HG03064 (cell line): ENCODE results near the gene COX5B.

Experiments used
- ATAC-seq: cut with Tn5 transposase; IDR thresholded peaks from one replicate; pipeline ENCODE4 v1.9.1; 2021; ENCODE audit warnings: low read depth; ENCODE audit not compliant: unreplicated experiment

The COX5B gene

DNA sequence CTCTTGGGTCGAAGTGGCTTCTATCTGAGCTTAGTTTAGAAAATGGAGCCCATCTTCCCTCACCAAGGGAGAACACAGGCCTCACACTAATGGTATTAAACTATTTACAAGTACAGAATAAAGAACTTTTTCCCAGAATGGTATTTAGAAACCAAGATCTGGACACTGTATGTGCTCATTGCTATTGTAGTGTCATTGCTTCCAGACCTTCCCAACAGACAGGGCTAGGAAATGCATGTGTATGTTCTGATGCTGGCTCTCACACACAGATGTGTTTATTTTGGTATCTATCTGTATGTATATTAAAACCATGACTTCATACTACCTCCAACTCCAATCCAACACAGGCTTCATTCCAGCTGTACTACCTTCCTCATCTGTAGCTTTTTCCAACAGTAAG lies 8.0 kb downstream of the COX5B start:
- no peak for ATAC-seq

DNA sequence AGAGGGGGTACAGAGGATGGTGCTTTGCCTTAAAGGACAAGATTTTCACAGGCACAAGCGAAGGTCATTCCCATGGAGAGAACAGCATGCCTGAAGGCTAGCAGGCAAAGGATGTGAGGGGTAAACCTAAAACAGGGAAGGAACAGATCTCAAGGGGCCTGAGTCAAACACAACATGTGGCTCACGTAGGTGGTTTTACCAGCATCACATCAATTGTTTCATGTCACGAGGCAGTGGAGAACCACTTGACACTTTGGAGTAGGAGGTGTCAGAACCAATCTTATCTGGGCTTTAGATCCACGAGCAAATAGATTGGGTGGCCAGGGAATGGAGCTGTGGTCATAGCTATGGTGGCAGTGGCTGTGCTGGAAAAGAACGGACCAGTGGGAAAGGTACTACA lies 8.4 kb downstream of the COX5B start:
- ATAC-seq: no peak

DNA sequence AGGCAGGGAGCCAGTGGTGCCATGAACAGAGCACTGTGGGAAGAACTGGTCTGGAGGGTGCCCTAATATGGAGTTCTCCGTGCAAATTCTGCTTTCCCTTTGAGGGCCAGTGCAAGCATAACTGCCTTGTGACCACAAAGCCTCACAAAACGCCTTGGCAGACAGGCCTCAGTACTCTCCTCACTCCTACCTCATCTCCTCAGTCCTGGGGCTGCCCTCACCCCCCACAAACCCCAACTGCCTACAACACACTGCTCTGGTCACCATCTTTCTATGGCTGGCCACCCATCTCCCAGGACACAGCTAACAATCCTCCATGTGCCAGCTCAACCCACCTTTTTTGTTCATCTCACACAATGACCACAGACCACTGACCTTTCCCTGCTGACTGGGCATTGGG lies 8.9 kb downstream of the COX5B start:
- ATAC-seq: no peak

DNA sequence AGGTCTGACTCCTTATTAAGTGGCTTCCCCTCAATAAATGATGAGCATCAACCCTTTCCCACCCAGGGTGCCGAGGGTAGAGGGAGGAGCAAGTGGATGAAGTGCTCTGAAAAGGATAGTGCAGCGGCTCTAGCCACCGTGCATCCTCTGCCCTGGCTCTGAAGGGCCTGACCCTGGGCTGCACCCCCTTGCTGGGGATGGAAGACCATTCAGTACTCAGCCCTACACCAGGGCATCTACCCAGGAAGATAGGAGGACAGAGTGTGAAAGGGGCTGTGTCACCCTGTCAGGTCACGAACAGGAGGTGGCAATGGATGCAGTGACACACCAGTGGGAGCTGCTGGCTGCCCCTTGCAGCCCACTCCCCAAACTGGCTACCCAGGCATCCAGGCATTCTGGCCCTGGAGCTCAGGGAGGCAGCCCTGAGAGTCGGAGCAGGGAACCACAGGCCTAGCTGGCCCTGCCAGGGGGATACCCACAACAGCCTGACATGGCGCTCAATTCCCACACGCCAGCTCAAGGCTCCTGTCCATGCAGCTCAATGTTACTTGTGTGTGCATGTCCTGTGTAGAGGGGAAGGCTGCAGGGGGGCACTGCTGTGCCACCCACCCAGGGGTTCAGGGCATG lies 10.4 kb downstream of the COX5B start:
- no peak for ATAC-seq

DNA sequence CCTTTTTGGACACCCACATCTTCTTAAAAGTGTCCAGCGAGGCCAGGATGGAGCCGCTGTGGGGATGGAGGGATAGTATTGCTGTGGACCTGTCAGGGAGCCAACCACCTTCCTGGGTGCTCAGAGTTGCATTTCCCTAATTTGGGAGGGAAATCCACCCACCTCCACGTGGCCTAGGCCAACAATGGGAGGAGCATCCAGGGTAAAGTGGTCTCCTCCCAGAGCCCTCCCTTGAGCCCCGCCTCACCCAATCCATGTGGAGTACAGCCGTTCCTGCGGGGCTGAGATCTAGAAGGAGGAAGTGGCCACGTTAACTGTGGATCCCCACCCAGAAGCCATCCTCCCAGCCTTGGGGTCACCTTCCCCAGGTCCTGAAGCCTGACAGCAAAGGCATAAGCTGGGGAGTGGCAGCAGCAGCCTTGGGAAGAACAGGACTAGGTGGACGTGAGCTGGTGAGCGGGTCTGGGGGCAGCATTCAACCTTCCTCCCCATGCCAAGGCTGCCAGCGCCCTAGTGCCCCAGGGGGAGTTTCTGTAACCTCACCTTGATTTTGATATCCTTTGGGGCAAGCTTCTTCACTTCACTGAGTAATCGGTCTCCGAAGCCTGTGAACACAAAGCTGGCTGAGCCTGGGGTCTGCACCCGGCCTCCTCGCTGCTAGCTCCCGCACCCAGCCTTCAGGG lies 11.2 kb downstream of the COX5B start:
- no peak for ATAC-seq

DNA sequence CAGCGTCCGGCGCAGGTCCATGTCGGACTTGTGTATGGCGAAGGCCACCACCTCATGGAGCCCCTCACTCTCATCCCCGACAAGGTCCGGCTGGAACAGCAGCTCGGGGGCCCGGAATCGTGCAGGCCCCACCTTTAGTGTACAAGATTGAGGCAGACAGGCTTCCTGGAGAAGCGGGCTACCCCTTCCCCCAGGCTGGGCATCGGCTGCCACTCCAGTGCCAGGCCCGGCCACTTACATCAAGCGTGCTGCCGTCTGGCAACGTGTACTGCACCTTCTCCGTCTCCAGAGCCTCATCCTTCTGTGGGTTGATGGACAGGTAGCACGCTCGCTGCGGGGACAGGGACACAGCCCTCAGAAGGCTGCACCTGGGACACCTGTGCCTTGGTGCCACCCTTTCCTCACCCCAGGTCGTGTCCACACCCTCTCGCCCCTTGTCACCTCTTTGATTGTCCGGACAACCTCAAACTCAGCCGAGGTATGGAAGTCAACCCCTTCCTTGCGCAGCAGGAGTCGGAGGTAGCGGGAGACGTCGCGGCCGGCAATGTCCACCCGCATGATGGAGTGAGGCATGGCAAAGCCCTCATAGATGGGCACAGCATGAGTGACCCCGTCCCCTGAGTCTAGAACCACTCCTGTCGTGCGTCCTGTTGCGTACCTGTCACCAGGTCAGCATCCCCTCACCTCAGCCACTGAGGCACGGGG lies 12.3 kb downstream of the COX5B start:
- no peak for ATAC-seq

- ATAC-seq: no peak
These were observed 12.9 kb downstream of the COX5B start for GRCh38 chr2:97658691-97659157.

- ATAC-seq: no peak
These were observed 13.6 kb downstream of the COX5B start for GRCh38 chr2:97659256-97660043.

DNA sequence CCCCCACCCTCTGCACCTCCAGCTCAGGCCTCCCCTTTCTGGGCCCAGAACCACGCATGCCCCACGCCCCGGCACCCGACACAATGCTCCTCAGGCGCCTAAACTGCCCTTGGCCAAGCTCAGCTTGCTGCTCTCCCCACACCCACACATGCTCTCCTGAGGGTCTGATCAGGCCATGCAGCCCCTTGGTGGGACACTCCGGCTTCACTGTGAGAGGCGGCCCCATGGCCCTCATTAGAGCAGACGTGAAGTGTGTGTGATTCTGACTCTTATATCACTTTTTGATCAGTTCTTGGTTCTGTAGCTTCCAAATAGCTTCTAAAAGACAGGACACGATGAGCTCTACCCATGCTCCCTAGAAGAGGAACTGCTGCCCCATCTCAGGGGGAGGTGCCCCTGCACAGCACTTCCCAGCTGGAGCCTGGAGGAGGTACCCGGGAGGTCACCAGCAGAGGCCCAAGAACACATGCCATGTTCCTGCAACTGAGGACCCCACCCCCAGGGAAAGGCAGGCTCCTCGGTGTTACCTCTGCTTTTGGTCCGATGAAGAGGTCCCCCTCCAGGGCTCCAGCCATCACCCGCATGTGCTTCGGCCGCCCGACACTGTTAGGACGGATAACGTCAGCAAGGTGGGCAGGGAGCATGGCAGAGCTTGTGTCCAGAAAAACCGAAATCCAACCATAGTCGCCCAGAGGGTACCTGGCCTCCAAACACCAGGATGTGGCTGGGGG lies 14.3 kb downstream of the COX5B start:
- ATAC-seq: no peak

DNA sequence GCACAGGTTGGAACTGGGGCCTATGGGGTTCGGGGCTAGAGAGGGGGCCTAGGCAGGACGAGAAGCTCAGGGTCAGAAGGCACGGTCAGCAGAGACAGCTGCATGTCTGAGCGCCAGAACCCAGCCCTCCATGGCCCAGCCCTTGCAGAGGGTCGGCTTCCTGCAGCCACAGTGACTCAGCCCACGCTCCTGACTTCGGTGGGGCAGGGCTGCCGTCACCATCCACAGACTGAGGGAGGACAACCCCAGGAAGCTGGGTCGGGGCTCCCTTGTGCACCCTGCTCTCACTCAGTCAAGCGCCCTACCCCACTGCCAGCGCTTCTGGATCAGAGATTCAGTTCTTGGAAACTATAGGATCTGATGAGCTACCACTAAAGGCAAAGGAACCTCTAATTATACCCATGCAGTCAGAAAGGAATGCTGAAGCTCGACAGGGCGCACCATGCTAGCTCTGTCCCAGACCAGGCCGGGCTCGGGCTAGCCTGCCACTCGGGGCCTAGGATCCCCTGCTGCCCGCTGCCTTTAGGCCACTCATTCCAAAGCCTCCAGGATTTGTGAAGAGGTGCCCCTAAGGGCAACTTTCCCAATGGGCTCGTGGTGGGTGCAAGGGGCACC lies 15.0 kb downstream of the COX5B start:
- ATAC-seq: no peak

DNA sequence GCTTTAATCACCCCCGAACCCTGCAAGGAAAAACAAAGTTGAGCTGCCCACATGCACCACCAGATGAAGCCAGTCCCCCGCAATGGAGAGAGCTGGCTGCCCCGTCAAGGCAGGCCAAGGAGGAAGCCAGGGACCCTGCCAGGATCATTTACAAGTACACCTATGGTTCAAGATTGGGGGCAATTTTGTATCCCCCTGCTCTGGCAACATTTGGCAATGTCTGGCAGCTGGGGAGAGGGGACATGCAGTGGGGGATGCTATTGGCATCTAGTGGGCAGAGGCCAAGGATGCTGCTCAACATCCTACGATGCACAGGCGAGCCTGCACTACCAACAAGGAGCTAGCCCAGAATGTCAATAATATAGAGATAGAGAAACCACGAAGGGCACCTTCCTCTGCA lies 16.1 kb downstream of the COX5B start:
- ATAC-seq: no peak

DNA sequence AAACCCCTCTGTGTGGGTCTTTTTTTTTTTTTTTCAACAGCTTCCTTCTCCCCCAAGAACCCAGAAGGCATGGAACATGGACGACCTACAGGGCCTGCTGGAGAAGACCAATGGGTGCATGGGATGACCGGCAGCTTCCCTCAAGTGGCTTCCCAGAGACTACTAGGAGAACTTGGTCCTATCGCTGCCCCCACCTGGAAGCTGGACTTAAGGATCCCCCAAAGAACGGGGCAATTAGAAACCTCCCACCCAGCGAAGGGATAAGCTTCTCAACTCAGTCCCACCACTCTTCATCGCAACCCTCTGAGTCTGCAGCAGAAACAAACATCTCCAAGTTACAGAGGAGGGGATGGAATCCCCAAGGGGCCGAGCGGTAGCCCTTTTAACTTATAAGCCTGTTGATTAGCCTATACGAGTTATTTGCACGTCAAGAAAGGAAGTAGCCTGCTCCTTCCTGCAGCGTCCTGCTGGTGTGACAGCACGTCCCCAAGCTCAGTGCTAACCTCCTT lies 16.6 kb downstream of the COX5B start:
- no peak for ATAC-seq

- peak; percentile 44 for ATAC-seq
These were observed 17.2 kb downstream of the COX5B start for GRCh38 chr2:97662895-97663625.

DNA sequence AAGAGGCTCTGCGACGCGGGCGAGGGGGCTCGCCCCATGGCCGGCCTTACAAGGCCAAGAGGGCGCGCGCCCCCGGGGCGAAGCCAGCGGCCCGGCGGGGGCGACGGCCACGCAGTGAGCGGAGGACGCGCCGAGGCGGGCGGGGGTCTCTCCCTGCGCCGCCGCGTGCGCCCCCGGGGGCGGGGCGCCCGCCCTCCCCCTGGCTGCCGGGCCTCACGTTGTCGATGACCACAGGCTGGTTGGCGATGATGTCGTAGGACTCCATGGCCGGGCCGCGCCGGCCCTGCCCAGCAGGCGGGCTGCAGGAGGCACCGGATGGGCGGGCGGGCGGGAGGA lies 17.7 kb downstream of the COX5B start:
- no peak for ATAC-seq

- peak; percentile 85 for ATAC-seq
These were observed 18.2 kb downstream of the COX5B start, which contains the start of gene ACTR1B for GRCh38 chr2:97663962-97664635. Gene ACTR1B (minus strand): TSS chr2:97664044. CDS start chr2:97663890, 154 bp downstream.

DNA sequence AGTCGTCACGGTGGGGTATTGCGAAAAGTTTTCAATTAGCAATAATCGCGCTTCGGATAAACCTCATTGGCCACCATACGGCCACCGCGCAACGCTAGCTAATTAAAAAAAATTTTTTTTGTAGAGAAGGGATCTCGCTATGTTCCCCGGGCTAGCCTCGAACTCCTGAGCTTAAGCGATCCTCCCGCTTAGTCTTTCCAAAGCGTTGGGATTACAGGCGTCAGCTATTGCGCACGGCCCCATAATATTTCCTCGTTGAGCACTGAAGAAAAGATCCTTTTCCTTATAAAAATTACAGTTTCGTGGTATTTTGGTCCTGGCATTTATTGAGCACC lies 18.7 kb downstream of the COX5B start:
- ATAC-seq: no peak

GRCh38 chr2:97669448-97669847 lies 23.6 kb downstream of the COX5B start, which contains the start of gene C2orf92:
Gene C2orf92 (plus strand): TSS chr2:97669713. CDS start chr2:97669789, 76 bp downstream.
- ATAC-seq: no peak

GRCh38 chr2:97670471-97670870 lies 24.6 kb downstream of the COX5B start:
- ATAC-seq: no peak

GRCh38 chr2:97671526-97671925 lies 25.7 kb downstream of the COX5B start:
- no peak for ATAC-seq
